GM12878 (cell line): Measurements from ENCODE around the gene SNRPB2. TPM values are rescaled to one million over a fixed set of nuclear protein-coding genes. Genes with fewer than 3 reads are reported as not detected.

ENCODE experiments used
- ATAC-seq: fragments of 200-7000 bp; cut with Tn5 transposase; 3 replicates; pipeline ENCODE4 v1.9.1; 2020; ENCODE audit warnings: mild to moderate bottlenecking, moderate library complexity
- BruUV-seq: library from RNA; stranded (reverse); fragments of 400-500 nt; replicated peaks from 2 replicates; lab custom pipeline; 2021; lab: Mats Ljungman, UMichigan
- CTCF ChIA-PET: fragments of 300-600 bp; sonication (Branson Sonifier 250); formaldehyde crosslinking; extraction: SDS; loops from one replicate; lab custom pipeline; 2021; ENCODE audit warnings: inconsistent platforms; lab: Yijun Ruan, JAX
- POLR2A ChIA-PET: fragments of 350-600 bp; formaldehyde crosslinking; extraction: SDS; loops from one replicate; lab custom pipeline; 2021; ENCODE audit warnings: inconsistent platforms; lab: Charles Lee
- RAD21 ChIA-PET: fragments of 300-600 bp; sonication (Branson Sonifier 250); formaldehyde crosslinking; loops from one replicate; lab custom pipeline; 2023; ENCODE audit warnings: antibody characterized with exemption; ENCODE audit not compliant: unreplicated experiment; lab: Charles Lee
- SMC1A ChIA-PET: fragments of 300-600 bp; sonication (Branson Sonifier 250); formaldehyde crosslinking; loops from one replicate; lab custom pipeline; 2023; ENCODE audit not compliant: unreplicated experiment, uncharacterized antibody; lab: Charles Lee
- DNase-seq: peaks from one replicate; pipeline ENCODE4 v3.0.0-alpha.2; 2011; ENCODE audit warnings: low read depth, low spot score
- FAIRE-seq: peaks from 3 replicates; lab custom pipeline; 2011; peaks lifted over from hg19 to GRCh38; lab: Jason Lieb, UNC
- H2AFZ ChIP-seq: 2 replicates; pipeline ENCODE4 v1.6.0; 2011; ENCODE audit warnings: low read depth, low read length, control low read depth; ENCODE audit not compliant: control insufficient read depth
- H3K27ac ChIP-seq: 2 replicates; pipeline ENCODE4 v1.5.1; 2011; ENCODE audit warnings: control low read depth; ENCODE audit not compliant: control insufficient read depth, insufficient read depth
- H3K27me3 ChIP-seq, 2 experiments: replicated peaks in 1 of 2; 2 replicates each; pipeline versions ENCODE4 v1.6.0 to v1.6.1; 2011; ENCODE audit warnings: low read length in 1 of 2; ENCODE audit not compliant: control insufficient read depth in 2 of 2, insufficient read depth in 2 of 2
- H3K36me3 ChIP-seq, 2 experiments: 2 replicates each; pipeline ENCODE4 v1.5.1; 2011; ENCODE audit warnings: low read length in 1 of 2; ENCODE audit not compliant: control insufficient read depth in 2 of 2, insufficient read depth in 2 of 2
- H3K4me1 ChIP-seq: 2 replicates; pipeline ENCODE4 v1.6.1; 2011; ENCODE audit warnings: mild to moderate bottlenecking, low read length, moderate library complexity, mixed read lengths; ENCODE audit not compliant: control insufficient read depth, insufficient read depth
- H3K4me2 ChIP-seq: 2 replicates; pipeline ENCODE4 v1.6.0; 2011; ENCODE audit warnings: control low read depth; ENCODE audit not compliant: control insufficient read depth, insufficient read depth
- H3K4me3 ChIP-seq: fragments of 200-600 bp; sonication (generic); 2 replicates; pipeline ENCODE4 v1.5.1; 2016
- H3K79me2 ChIP-seq: 2 replicates; pipeline ENCODE4 v1.6.0; 2011; ENCODE audit warnings: low read length; ENCODE audit not compliant: control insufficient read depth, insufficient read depth
- H3K9ac ChIP-seq: 2 replicates; pipeline ENCODE4 v1.8.0; 2011; ENCODE audit warnings: low read length, control low read depth, mixed read lengths; ENCODE audit not compliant: control insufficient read depth, insufficient read depth
- H3K9me3 ChIP-seq: replicated peaks from 3 replicates; pipeline ENCODE4 v1.5.1; 2011; ENCODE audit warnings: mild to moderate bottlenecking, low read length; ENCODE audit not compliant: control insufficient read depth, insufficient read depth
- H4K20me1 ChIP-seq: 2 replicates; pipeline ENCODE4 v1.6.0; 2011; ENCODE audit not compliant: control insufficient read depth, insufficient read depth
- ATF7 ChIP-seq: fragments of 450-650 bp; IDR thresholded peaks from 2 replicates; pipeline ENCODE4 v1.6.1; 2016; ENCODE audit warnings: low read depth, mild to moderate bottlenecking
- BRCA1 ChIP-seq: IDR thresholded peaks from 2 replicates; pipeline ENCODE4 v1.6.1; 2011; ENCODE audit warnings: low read depth, low read length, improper control_type of control experiment
- CHD2 ChIP-seq: IDR thresholded peaks from 2 replicates; pipeline ENCODE4 v1.6.1; 2011; ENCODE audit warnings: low read depth, low read length, improper control_type of control experiment, borderline replicate concordance
- EP300 ChIP-seq, 2 experiments: fragments of 150-350 bp in 1 of 2; IDR thresholded peaks; 2 replicates each; pipeline ENCODE4 v1.6.1; 2011 to 2012; ENCODE audit warnings: low read depth in 2 of 2, low read length in 2 of 2, borderline replicate concordance in 1 of 2, improper control_type of control experiment in 1 of 2, inconsistent platforms in 1 of 2; ENCODE audit not compliant: control insufficient read depth in 1 of 2
- HCFC1 ChIP-seq: fragments of 150-350 bp; IDR thresholded peaks from 2 replicates; pipeline ENCODE4 v1.6.1; 2014; ENCODE audit warnings: low read length
- LARP7 ChIP-seq: fragments of 450-650 bp; IDR thresholded peaks from 2 replicates; pipeline ENCODE4 v1.6.1; 2017; ENCODE audit warnings: mild to moderate bottlenecking
- MXI1 ChIP-seq: fragments of 150-350 bp; IDR thresholded peaks from 2 replicates; pipeline ENCODE4 v1.6.1; 2011; ENCODE audit warnings: low read depth, mild to moderate bottlenecking, inconsistent platforms, low read length, improper control_type of control experiment
- NFXL1 ChIP-seq: fragments of 450-650 bp; IDR thresholded peaks from 2 replicates; pipeline ENCODE4 v1.6.1; 2017; ENCODE audit warnings: antibody characterized with exemption, mild to moderate bottlenecking, borderline replicate concordance
- RELA ChIP-seq: fragments of 450-650 bp; IDR thresholded peaks from 2 replicates; pipeline ENCODE4 v1.8.0; 2014; ENCODE audit warnings: borderline replicate concordance; ENCODE audit not compliant: partially characterized antibody
- SRF ChIP-seq, 2 experiments: IDR thresholded peaks; 2 replicates each; pipeline ENCODE4 v1.6.1; 2011; ENCODE audit warnings: low read depth in 2 of 2, low read length in 2 of 2, mild to moderate bottlenecking in 1 of 2, moderate library complexity in 1 of 2
- TCF3 ChIP-seq: IDR thresholded peaks from 2 replicates; pipeline ENCODE4 v1.6.1; 2012; ENCODE audit warnings: low read depth, mild to moderate bottlenecking, low read length, borderline replicate concordance; ENCODE audit not compliant: insufficient read depth
- ZBTB11 ChIP-seq: fragments of 450-650 bp; formaldehyde crosslinking; IDR thresholded peaks from 2 replicates; pipeline ENCODE4 v1.5.0; 2022; ENCODE audit warnings: mild to moderate bottlenecking, missing genetic modification characterization
- ZBTB33 ChIP-seq: fragments of 450-650 bp; IDR thresholded peaks from 2 replicates; pipeline ENCODE4 v1.6.1; 2017; ENCODE audit warnings: mild to moderate bottlenecking
- WGBS: methylation state at CpG from one replicate; pipeline ENCODE4 v1.1.6; 2016; ENCODE audit warnings: low lambda C conversion rate; ENCODE audit not compliant: insufficient replicate concordance, insufficient coverage; ENCODE audit errors: missing lambda C conversion rate; 5-methylcytosine and 5-hydroxymethylcytosine counted together
- in situ Hi-C: fragments of 300-500 bp; cut with MboI; formaldehyde crosslinking; loops from 9 replicates; pipeline ENCODE4 v1.14.3; 2018; ENCODE audit warnings: mixed read lengths
- intact Hi-C: fragments of 100-400 bp; cut with micrococcal nuclease; formaldehyde crosslinking; loops from one replicate; pipeline ENCODE4 v1.14.2; 2022; ENCODE audit not compliant: unreplicated experiment
- polyA plus RNA-seq, 11 experiments: library from polyadenylated mRNA; depleted of rRNA in 4 of 11; unstranded in 6 of 11; stranded (reverse) in 5 of 11; fragments of >200 nt; fragmentation: Nextera tagmentation in 4 of 11; fragmentation: Illumina TruSeq in 1 of 11; extraction: Ambion mirVana in 4 of 11; extraction: Trizol in 1 of 11; gene quantifications; 1 replicate in 1 of 11; 2 replicates in 10 of 11; pipeline versions ENCODE4 v1.2.1 to v1.2.3, GENCODE V29; 2011 to 2016; ENCODE audit warnings: inconsistent platforms in 2 of 11, missing spikeins in 2 of 11, low read depth in 1 of 11
- total RNA-seq, 4 experiments: library from RNA; depleted of rRNA in 3 of 4; stranded (reverse); fragments of >200 nt in 3 of 4; fragmentation: Illumina TruSeq in 1 of 4; extraction: Trizol in 1 of 4; gene quantifications; 2 replicates each; pipeline versions ENCODE4 v1.2.1 to v1.2.3, GENCODE V29; 2013 to 2021

SNRPB2 gene
- total and polyA plus RNA-seq, 10 of the 15 experiments (the other 5 are each of a cell fraction or from before 2014, with no cell fraction given) = 63.5 to 245 (median 136) TPM

GRCh38 chr20:16752082-16752481 is 22.3 kb downstream of the SNRPB2 start:
- Histone ChIP-seq H3K9ac (no peak overlapping the region), H3K4me2 (no peak overlapping the region), H2AFZ (no peak overlapping the region), H3K27me3 (no peaks in the 10 kb centered on the region), H3K4me1 (no peaks in the 10 kb centered on the region; the same call in 1 of the 2 replicates), H3K36me3 (no peaks in the 10 kb centered on the region), H4K20me1 (no peaks in the 10 kb centered on the region), H3K79me2 (no peaks in the 10 kb centered on the region), H3K9me3 (no peaks in the 10 kb centered on the region; the same call in 2 of the 3 replicates), H3K4me3 (no peak overlapping the region), H3K27ac (no peak overlapping the region)
- BruUV-seq = no TSS peak
- ATAC-seq (no peak), FAIRE-seq (no peak), DNase-seq (no peak)
- intact Hi-C loops = no loop called here
- WGBS = 0% methylated on average over 1 of the region's 1 CpG
- in situ Hi-C loops = no loop called here
- ChIA-PET RAD21 (no interaction called here), POLR2A (no interaction called here), SMC1A (no interaction called here), CTCF (interaction anchor here (1.0 kb wide), 2 partner anchors 9 to 10 kb away, joined by 5 read pairs; no protein-coding TSS in a partner anchor)
- no peak for TF ChIP-seq LARP7
- TF ChIP-seq MXI1 = no peak
- no peak for TF ChIP-seq NFXL1
- no peak for TF ChIP-seq BRCA1
- TF ChIP-seq ATF7 = no peak

- Histone ChIP-seq H3K9me3 (no peaks in the 10 kb centered on the region; the same call in 2 of the 3 replicates), H3K9ac (no peak overlapping the region), H3K4me1 (no peaks in the 10 kb centered on the region; the same call in 1 of the 2 replicates), H3K27me3 (no peaks in the 10 kb centered on the region), H3K36me3 (no peaks in the 10 kb centered on the region), H3K4me2 (no peak overlapping the region), H4K20me1 (no peaks in the 10 kb centered on the region), H3K4me3 (no peak overlapping the region), H3K79me2 (no peaks in the 10 kb centered on the region), H2AFZ (no peak overlapping the region), H3K27ac (no peak overlapping the region)
- DNase-seq (no peak), ATAC-seq (no peak), FAIRE-seq (no peak)
- no TSS peak for BruUV-seq
- intact Hi-C loops (no loop called here), in situ Hi-C loops (no loop called here)
- POLR2A ChIA-PET = no interaction called here
- SMC1A ChIA-PET = no interaction called here
- CTCF ChIA-PET = interaction anchor here (1.0 to 2.4 kb wide), 2 partner anchors 8 to 49 kb away, joined by 5 to 7 read pairs; no protein-coding TSS in a partner anchor
- RAD21 ChIA-PET = no interaction called here
- TF ChIP-seq ZBTB33 (no peak), HCFC1 (no peak), ZBTB11 (no peak), TCF3 (no peak), CHD2 (no peak), EP300 (IDR thresholded peaks at IDR 0.05; ENCODE audit: borderline replicate concordance in 1 of 2, control insufficient read depth in 1 of 2, low read depth in 2 of 2, low read length in 2 of 2) (no peak), SRF (IDR thresholded peaks at IDR 0.05; ENCODE audit: low read depth in 2 of 2, low read length in 2 of 2) (no peak), RELA (no peak)
Measured at GRCh38 chr20:16752901-16753300, 23.1 kb downstream of the SNRPB2 start.
